Left ventricle myocardium inferior (tissue), 1 donor: ENCODE data around the gene SGMS1. TPM values are rescaled to one million over a fixed set of nuclear protein-coding genes. Genes with fewer than 3 reads are reported as not detected.

Experiments
- DNase-seq: peaks from one replicate; pipeline ENCODE4 v3.0.0-alpha.2; 2020
- H3K27ac ChIP-seq: fragments of 200-600 bp; replicated peaks from 2 replicates; pipeline ENCODE4 v1.8.0; 2021
- H3K27me3 ChIP-seq: fragments of 200-600 bp; 2 replicates; pipeline ENCODE4 v1.8.0; 2021; ENCODE audit warnings: low read depth
- H3K36me3 ChIP-seq: fragments of 200-600 bp; 2 replicates; pipeline ENCODE4 v1.8.0; 2021
- H3K4me1 ChIP-seq: fragments of 200-600 bp; 2 replicates; pipeline ENCODE4 v1.8.0; 2021
- H3K4me3 ChIP-seq: fragments of 200-600 bp; 2 replicates; pipeline ENCODE4 v1.8.0; 2021; ENCODE audit warnings: mild to moderate bottlenecking, moderate library complexity
- H3K9me3 ChIP-seq: fragments of 200-600 bp; replicated peaks from 2 replicates; pipeline ENCODE4 v1.8.0; 2021
- CTCF ChIP-seq: fragments of 200-600 bp; IDR thresholded peaks from 2 replicates; pipeline ENCODE4 v1.8.0; 2021; ENCODE audit warnings: antibody characterized with exemption, mild to moderate bottlenecking, borderline replicate concordance
- intact Hi-C: fragments of 100-400 bp; cut with micrococcal nuclease; formaldehyde crosslinking; loops from one replicate; pipeline ENCODE4 v1.11.0; 2022
- total RNA-seq: library from RNA; stranded (reverse); fragmentation: NEBNext Ultra II Directional; extraction: Animal tissue kit (Norgen Biotek cat#: 25700); gene quantifications from one replicate; pipeline ENCODE4 v1.2.1, GENCODE V29; 2021
- donor health status: DM: no; HTN: yes; CAD: no; lungs with severe emphysema.

The SGMS1 gene
- total RNA-seq, 1 donor from 2014 or later: 18.6 TPM

- peaks cover 61% of the 10 kb centered on the region for H3K4me1 ChIP-seq
These were observed 204.0 kb downstream of the SGMS1 start for GRCh38 chr10:50419756-50420155.

GRCh38 chr10:50419091-50419490 is 204.7 kb downstream of the SGMS1 start:
- intact Hi-C loops: loop anchor here (10.0 kb wide), 1 partner anchor 206 kb away; the partner anchor contains the start of gene SGMS1
- Histone ChIP-seq H3K27me3 (no peaks in the 10 kb centered on the region), H3K36me3 (no peaks in the 10 kb centered on the region), H3K9me3 (no peaks in the 10 kb centered on the region), H3K4me3 (peak overlapping the region; percentile 76), H3K27ac (peak overlapping the region; percentile 82), H3K4me1 (peaks cover 61% of the 10 kb centered on the region)
- no peak for TF ChIP-seq CTCF
- DNase-seq: no peak

More at GRCh38 chr10:50419756-50420155, 204.0 kb downstream of the SGMS1 start:
- no peak overlapping the region for H3K4me3 ChIP-seq
- no peak for DNase-seq
- H3K27me3 ChIP-seq: no peaks in the 10 kb centered on the region
- H3K27ac ChIP-seq: no peak overlapping the region
- no peaks in the 10 kb centered on the region for H3K9me3 ChIP-seq
- TF ChIP-seq CTCF: no peak
- H3K36me3 ChIP-seq: no peaks in the 10 kb centered on the region
- intact Hi-C loops: loop anchor here (10.0 kb wide), 1 partner anchor 205 kb away; the partner anchor contains the start of gene SGMS1

- peak; percentile 79 for DNase-seq
- peak overlapping the region; percentile 82 for H3K27ac ChIP-seq
- no peaks in the 10 kb centered on the region for H3K9me3 ChIP-seq
- intact Hi-C loops: loop anchor here (10.0 kb wide), 1 partner anchor 207 kb away; the partner anchor contains the start of gene SGMS1
- peaks cover 64% of the 10 kb centered on the region for H3K4me1 ChIP-seq
- H3K27me3 ChIP-seq: no peaks in the 10 kb centered on the region
- peak overlapping the region; percentile 76 for H3K4me3 ChIP-seq
- no peak for TF ChIP-seq CTCF
- no peaks in the 10 kb centered on the region for H3K36me3 ChIP-seq
These were observed 205.6 kb downstream of the SGMS1 start for GRCh38 chr10:50417886-50418830.

- no peak for TF ChIP-seq CTCF
- Histone ChIP-seq H3K9me3 (no peaks in the 10 kb centered on the region), H3K36me3 (no peaks in the 10 kb centered on the region), H3K4me1 (peaks cover 70% of the 10 kb centered on the region), H3K27ac (peak overlapping the region; percentile 82), H3K4me3 (peak overlapping the region; percentile 76), H3K27me3 (no peaks in the 10 kb centered on the region)
- no peak for DNase-seq
- intact Hi-C loops: loop anchor here (10.0 kb wide), 1 partner anchor 207 kb away; the partner anchor contains the start of gene SGMS1
These were observed 206.3 kb downstream of the SGMS1 start for GRCh38 chr10:50417486-50417885.

GRCh38 chr10:50416881-50417280 is 206.9 kb downstream of the SGMS1 start:
- Histone ChIP-seq H3K27ac (peak overlapping the region; percentile 22), H3K4me3 (peak overlapping the region; percentile 76), H3K9me3 (no peaks in the 10 kb centered on the region), H3K36me3 (no peaks in the 10 kb centered on the region), H3K27me3 (no peaks in the 10 kb centered on the region), H3K4me1 (peaks cover 67% of the 10 kb centered on the region)
- intact Hi-C loops: loop anchor here (10.0 kb wide), 1 partner anchor 208 kb away; the partner anchor contains the start of gene SGMS1
- no peak for DNase-seq
- no peak for TF ChIP-seq CTCF
